CD4-positive, alpha-beta T cell treated with Interleukin-17A for 1 hour (primary cell): ENCODE results near the gene PLLP.

Experiments used
- DNase-seq: peaks from one replicate; pipeline ENCODE4 v3.0.0-alpha.2; 2020

Gene PLLP

GRCh38 chr16:57284209-57284951 lies at the start of gene PLLP:
TSS of gene PLLP (minus strand) at chr16:57284672. CDS start at chr16:57284540, 132 bp downstream.
- peak; percentile 49 for DNase-seq

GRCh38 chr16:57333402-57333801 lies 48.9 kb upstream of the PLLP start:
- DNase-seq, result no peak

GRCh38 chr16:57331355-57331754 lies 46.9 kb upstream of the PLLP start:
- DNase-seq, result no peak

- no peak for DNase-seq
These were observed 45.4 kb upstream of the PLLP start for GRCh38 chr16:57329718-57330327.

GRCh38 chr16:57325458-57325857 lies 41.0 kb upstream of the PLLP start:
- no peak for DNase-seq

- DNase-seq, result no peak
These were observed 40.3 kb upstream of the PLLP start for GRCh38 chr16:57324749-57325148.

GRCh38 chr16:57319646-57320045 lies 35.2 kb upstream of the PLLP start:
- no peak for DNase-seq

GRCh38 chr16:57318240-57318970 lies 33.9 kb upstream of the PLLP start:
- DNase-seq, result no peak

- DNase-seq, result no peak
These were observed 32.0 kb upstream of the PLLP start for GRCh38 chr16:57316390-57317017.

GRCh38 chr16:57315416-57315815 lies 30.9 kb upstream of the PLLP start:
- no peak for DNase-seq

GRCh38 chr16:57314161-57314785 lies 29.8 kb upstream of the PLLP start:
- no peak for DNase-seq

GRCh38 chr16:57313509-57313908 lies 29.0 kb upstream of the PLLP start:
- no peak for DNase-seq

GRCh38 chr16:57310801-57311200 lies 26.3 kb upstream of the PLLP start:
- DNase-seq, result no peak

GRCh38 chr16:57308041-57308440 lies 23.6 kb upstream of the PLLP start:
- DNase-seq, result no peak

GRCh38 chr16:57307365-57307764 lies 22.9 kb upstream of the PLLP start:
- no peak for DNase-seq

GRCh38 chr16:57306676-57307341 lies 22.3 kb upstream of the PLLP start:
- DNase-seq, result no peak

GRCh38 chr16:57305159-57305811 lies 20.8 kb upstream of the PLLP start:
- no peak for DNase-seq

- peak; percentile 38 for DNase-seq
These were observed 19.9 kb upstream of the PLLP start for GRCh38 chr16:57304169-57305061.

GRCh38 chr16:57303910-57304168 lies 19.4 kb upstream of the PLLP start:
- no peak for DNase-seq

GRCh38 chr16:57303021-57303909 lies 18.8 kb upstream of the PLLP start:
- DNase-seq, result no peak
